HEK293 (cell line): ENCODE measurements around the gene BRCA1.

Experiments used
- ATF2 ChIP-seq: fragments of 450-650 bp; formaldehyde crosslinking; IDR thresholded peaks from 2 replicates; pipeline ENCODE4 v1.5.1; 2016; ENCODE audit warnings: missing biosample characterization, missing genetic modification characterization, low read depth
- CTCF ChIP-seq: fragments of 450-650 bp; formaldehyde crosslinking; IDR thresholded peaks from 2 replicates; pipeline ENCODE4 v1.5.1; 2016; ENCODE audit warnings: missing biosample characterization, missing genetic modification characterization
- FEZF1 ChIP-seq: fragments of 450-650 bp; formaldehyde crosslinking; IDR thresholded peaks from 2 replicates; pipeline ENCODE4 v1.5.1; 2016; ENCODE audit warnings: missing biosample characterization, missing genetic modification characterization
- TSHZ1 ChIP-seq: fragments of 450-650 bp; formaldehyde crosslinking; IDR thresholded peaks from 2 replicates; pipeline ENCODE4 v1.5.1; 2016; ENCODE audit warnings: missing biosample characterization, missing genetic modification characterization, borderline replicate concordance
- YY1 ChIP-seq: fragments of 450-650 bp; formaldehyde crosslinking; IDR thresholded peaks from 2 replicates; pipeline ENCODE4 v1.5.1; 2018; ENCODE audit warnings: missing biosample characterization, missing genetic modification characterization
- ZBTB26 ChIP-seq: fragments of 450-650 bp; formaldehyde crosslinking; optimal IDR thresholded peaks from 2 replicates; pipeline ENCODE3; 2016; ENCODE audit warnings: missing biosample characterization, mild to moderate bottlenecking, missing genetic modification characterization
- ZNF292 ChIP-seq: fragments of 450-650 bp; formaldehyde crosslinking; IDR thresholded peaks from 2 replicates; pipeline ENCODE4 v1.5.1; 2016; ENCODE audit warnings: low read depth, missing biosample characterization, missing genetic modification characterization, borderline replicate concordance
- ZNF335 ChIP-seq: fragments of 450-650 bp; formaldehyde crosslinking; conservative IDR thresholded peaks from 2 replicates; pipeline ENCODE4 v1.5.1; 2016; ENCODE audit warnings: missing biosample characterization, missing genetic modification characterization
- ZNF350 ChIP-seq: fragments of 450-650 bp; formaldehyde crosslinking; IDR thresholded peaks from 2 replicates; pipeline ENCODE4 v1.5.0; 2017; ENCODE audit warnings: missing biosample characterization, mild to moderate bottlenecking, missing genetic modification characterization
- ZNF354C ChIP-seq: fragments of 450-650 bp; formaldehyde crosslinking; IDR thresholded peaks from 2 replicates; pipeline ENCODE4 v1.5.1; 2016; ENCODE audit warnings: missing biosample characterization, missing genetic modification characterization, low read depth, borderline replicate concordance
- ZNF585B ChIP-seq: fragments of 450-650 bp; formaldehyde crosslinking; IDR thresholded peaks from 2 replicates; pipeline ENCODE4 v1.5.1; 2016; ENCODE audit warnings: missing biosample characterization, missing genetic modification characterization
- ZNF792 ChIP-seq: fragments of 450-650 bp; formaldehyde crosslinking; IDR thresholded peaks from 2 replicates; pipeline ENCODE4 v1.5.1; 2016; ENCODE audit warnings: missing biosample characterization, missing genetic modification characterization

GRCh38 chr17:43170766-43171585 lies 45.8 kb upstream of the BRCA1 start, which contains the start of gene NBR1:
- TF ChIP-seq CTCF (tag by site-specific recombination) (peak; percentile 76; the same call in 1 of the 2 replicates), ZNF335 (tag by site-specific recombination) (peak; percentile 7), ZNF350 (tag by site-specific recombination) (no peak), YY1 (tag by site-specific recombination) (peak; percentile 81; the same call in 1 of the 2 replicates), ZBTB26 (no peak), ZNF792 (tag by site-specific recombination) (no peak), TSHZ1 (tag by site-specific recombination) (no peak), ATF2 (tag by site-specific recombination) (no peak; the same call in 1 of the 2 replicates), ZNF354C (tag by site-specific recombination) (no peak), FEZF1 (tag by site-specific recombination) (no peak), ZNF585B (tag by site-specific recombination) (no peak), ZNF292 (no peak)
